WTC11 (cell line): Measurements from ENCODE around the gene HSDL2. TPM values are rescaled to one million over a fixed set of nuclear protein-coding genes. Genes with fewer than 3 reads are reported as not detected.

Source experiments
- ATAC-seq: fragments of 200-7000 bp; cut with Tn5 transposase; 2 replicates; pipeline ENCODE4 v1.10.0; 2021; ENCODE audit warnings: mild to moderate bottlenecking, moderate library complexity
- CTCF ChIA-PET: fragments of 300-600 bp; sonication (Branson Sonifier 250); formaldehyde crosslinking; loops from one replicate; lab custom pipeline; 2021; ENCODE audit warnings: antibody characterized with exemption; lab: Charles Lee
- POLR2A ChIA-PET: fragments of 350-600 bp; sonication (Branson Sonifier 250); formaldehyde crosslinking; loops from one replicate; lab custom pipeline; 2021; ENCODE audit warnings: antibody characterized with exemption; lab: Charles Lee
- DNase-seq: peaks from one replicate; pipeline ENCODE4 v3.0.0; 2021; ENCODE audit warnings: low spot score
- H3K27ac Mint-ChIP-seq: 2 replicates; pipeline ENCODE4 v1.8.0; 2021; ENCODE audit warnings: mixed read lengths
- H3K27me3 Mint-ChIP-seq: 2 replicates; pipeline ENCODE4 v1.8.0; 2021; ENCODE audit warnings: low read depth, mild to moderate bottlenecking, moderate library complexity, mixed read lengths
- H3K36me3 Mint-ChIP-seq: 2 replicates; pipeline ENCODE4 v1.8.0; 2021; ENCODE audit warnings: mixed read lengths
- H3K4me1 Mint-ChIP-seq: 2 replicates; pipeline ENCODE4 v1.8.0; 2022; ENCODE audit warnings: mixed read lengths
- H3K4me3 Mint-ChIP-seq: 2 replicates; pipeline ENCODE4 v1.8.0; 2021; ENCODE audit warnings: mild to moderate bottlenecking, moderate library complexity, mixed read lengths
- H3K9me3 Mint-ChIP-seq: 2 replicates; pipeline ENCODE4 v1.8.0; 2021; ENCODE audit warnings: mixed read lengths
- FOXP1 ChIP-seq: sonication (generic); formaldehyde crosslinking; IDR thresholded peaks from 2 replicates; pipeline ENCODE4 v1.8.0; 2022; ENCODE audit warnings: missing genetic modification reagents, mild to moderate bottlenecking, moderate library complexity, borderline replicate concordance
- GRHL2 ChIP-seq: fragments of 250-450 bp; sonication (Bioruptor Pico); IDR thresholded peaks from 2 replicates; pipeline ENCODE4 v1.8.0; 2022; ENCODE audit warnings: mild to moderate bottlenecking, moderate library complexity; ENCODE audit not compliant: insufficient replicate concordance, severe bottlenecking
- HMGXB4 ChIP-seq: sonication (generic); formaldehyde crosslinking; IDR thresholded peaks from 2 replicates; pipeline ENCODE4 v1.8.1; 2023; ENCODE audit warnings: mild to moderate bottlenecking, moderate library complexity, missing genetic modification reagents
- NFE2L1 ChIP-seq: sonication (generic); formaldehyde crosslinking; IDR thresholded peaks from 2 replicates; pipeline ENCODE4 v1.8.1; 2023; ENCODE audit warnings: missing genetic modification reagents
- NR1H2 ChIP-seq: sonication (generic); formaldehyde crosslinking; IDR thresholded peaks from 2 replicates; pipeline ENCODE4 v1.9.0; 2021; ENCODE audit warnings: mild to moderate bottlenecking, moderate library complexity, missing genetic modification reagents
- NR2C2 ChIP-seq: sonication (generic); formaldehyde crosslinking; IDR thresholded peaks from 2 replicates; pipeline ENCODE4 v1.8.0; 2022; ENCODE audit warnings: mild to moderate bottlenecking, missing genetic modification reagents
- OVOL2 ChIP-seq: fragments of 250-450 bp; sonication (Bioruptor Pico); IDR thresholded peaks from 2 replicates; pipeline ENCODE4 v1.9.0; 2021; ENCODE audit warnings: mild to moderate bottlenecking, borderline replicate concordance
- RELA ChIP-seq: sonication (generic); formaldehyde crosslinking; IDR thresholded peaks from 2 replicates; pipeline ENCODE4 v1.8.1; 2022; ENCODE audit warnings: missing genetic modification reagents, mild to moderate bottlenecking, borderline replicate concordance
- SP1 ChIP-seq: sonication (generic); formaldehyde crosslinking; conservative IDR thresholded peaks from 2 replicates; pipeline ENCODE4 v1.8.1; 2022; ENCODE audit warnings: missing genetic modification reagents
- STAT6 ChIP-seq: sonication (generic); formaldehyde crosslinking; conservative IDR thresholded peaks from 2 replicates; pipeline ENCODE4 v1.8.1; 2023; ENCODE audit warnings: mild to moderate bottlenecking, low read depth, missing genetic modification reagents, moderate library complexity
- TCF7 ChIP-seq: sonication (generic); formaldehyde crosslinking; IDR thresholded peaks from 2 replicates; pipeline ENCODE4 v1.8.0; 2022; ENCODE audit warnings: mild to moderate bottlenecking, low read depth, missing genetic modification reagents, moderate library complexity
- TP53 ChIP-seq: sonication (generic); formaldehyde crosslinking; IDR thresholded peaks from 2 replicates; pipeline ENCODE4 v1.8.1; 2023; ENCODE audit warnings: mild to moderate bottlenecking, missing genetic modification reagents
- USF2 ChIP-seq: sonication (generic); formaldehyde crosslinking; IDR thresholded peaks from 2 replicates; pipeline ENCODE4 v1.8.1; 2023; ENCODE audit warnings: mild to moderate bottlenecking, missing genetic modification reagents, moderate library complexity
- ZMAT4 ChIP-seq: fragments of 250-450 bp; sonication (Bioruptor Pico); IDR thresholded peaks from 2 replicates; pipeline ENCODE4 v1.9.0; 2021; ENCODE audit warnings: mild to moderate bottlenecking
- ZNF138 ChIP-seq: sonication (generic); formaldehyde crosslinking; conservative IDR thresholded peaks from 2 replicates; pipeline ENCODE4 v1.8.1; 2022; ENCODE audit warnings: mild to moderate bottlenecking, moderate library complexity, missing genetic modification reagents
- ZNF317 ChIP-seq: sonication (generic); formaldehyde crosslinking; IDR thresholded peaks from 2 replicates; pipeline ENCODE4 v1.8.1; 2023; ENCODE audit warnings: low read depth, mild to moderate bottlenecking, moderate library complexity, missing genetic modification reagents, borderline replicate concordance
- ZNF423 ChIP-seq: fragments of 250-450 bp; sonication (Bioruptor Pico); IDR thresholded peaks from 2 replicates; pipeline ENCODE4 v2.1.2; 2022; ENCODE audit warnings: mild to moderate bottlenecking, moderate library complexity
- total RNA-seq: library from RNA; stranded (reverse); gene quantifications from 3 replicates; pipeline ENCODE4 v1.2.3, GENCODE V29; 2021
- TF ChIP-seq, protein P1 (sequence below): fragments of 200-600 bp; IDR thresholded peaks from 2 replicates; pipeline ENCODE4 v1.8.0; 2022; ENCODE audit warnings: antibody characterized with exemption
- TF ChIP-seq, protein P2 (sequence below): sonication (generic); formaldehyde crosslinking; IDR thresholded peaks from 2 replicates; pipeline ENCODE4 v1.8.0; 2022; ENCODE audit warnings: mild to moderate bottlenecking, missing genetic modification reagents
- TF ChIP-seq, protein P3 (sequence below): fragments of 250-450 bp; sonication (Bioruptor Pico); conservative IDR thresholded peaks from 2 replicates; pipeline ENCODE4 v1.9.0; 2021; ENCODE audit warnings: mild to moderate bottlenecking
- TF ChIP-seq, protein P4 (sequence below): sonication (generic); formaldehyde crosslinking; IDR thresholded peaks from 2 replicates; pipeline ENCODE4 v1.8.0; 2022; ENCODE audit warnings: missing genetic modification reagents
- TF ChIP-seq, protein P5 (sequence below): sonication (generic); formaldehyde crosslinking; conservative IDR thresholded peaks from 2 replicates; pipeline ENCODE4 v1.8.1; 2022; ENCODE audit warnings: mild to moderate bottlenecking, missing genetic modification reagents

HSDL2 gene
- total RNA-seq, 1 experiment from 2014 or later: 13.8 TPM

DNA sequence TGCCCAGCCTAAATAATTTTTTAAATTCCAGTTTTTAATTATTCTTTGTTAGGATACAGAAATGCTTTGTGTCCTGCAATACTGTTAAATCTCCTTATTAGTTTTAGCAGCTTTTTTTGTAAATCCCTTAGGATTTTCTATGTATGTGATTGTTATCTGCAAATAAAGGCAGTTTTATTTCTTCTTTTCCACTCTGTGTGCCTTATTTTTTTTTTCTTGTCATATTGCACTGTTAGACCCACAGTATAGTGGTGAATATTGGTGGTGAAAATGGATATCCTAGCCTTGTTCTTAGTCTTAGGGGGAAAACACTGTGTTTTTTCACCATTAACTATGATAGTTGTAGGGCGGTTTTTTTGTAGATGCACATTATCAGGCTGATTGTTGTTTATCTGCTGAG, 95.4 kb downstream of the HSDL2 start:
- TF ChIP-seq RELA (no peak), ZNF317 (no peak), FOXP1 (CRISPR knock-in tag) (no peak), USF2 (CRISPR knock-in tag) (no peak), NR1H2 (no peak), ZNF423 (CRISPR knock-in tag) (no peak), TP53 (CRISPR knock-in tag) (no peak), OVOL2 (CRISPR knock-in tag) (no peak), GRHL2 (no peak), HMGXB4 (no peak)
- TF ChIP-seq, protein P1, sequence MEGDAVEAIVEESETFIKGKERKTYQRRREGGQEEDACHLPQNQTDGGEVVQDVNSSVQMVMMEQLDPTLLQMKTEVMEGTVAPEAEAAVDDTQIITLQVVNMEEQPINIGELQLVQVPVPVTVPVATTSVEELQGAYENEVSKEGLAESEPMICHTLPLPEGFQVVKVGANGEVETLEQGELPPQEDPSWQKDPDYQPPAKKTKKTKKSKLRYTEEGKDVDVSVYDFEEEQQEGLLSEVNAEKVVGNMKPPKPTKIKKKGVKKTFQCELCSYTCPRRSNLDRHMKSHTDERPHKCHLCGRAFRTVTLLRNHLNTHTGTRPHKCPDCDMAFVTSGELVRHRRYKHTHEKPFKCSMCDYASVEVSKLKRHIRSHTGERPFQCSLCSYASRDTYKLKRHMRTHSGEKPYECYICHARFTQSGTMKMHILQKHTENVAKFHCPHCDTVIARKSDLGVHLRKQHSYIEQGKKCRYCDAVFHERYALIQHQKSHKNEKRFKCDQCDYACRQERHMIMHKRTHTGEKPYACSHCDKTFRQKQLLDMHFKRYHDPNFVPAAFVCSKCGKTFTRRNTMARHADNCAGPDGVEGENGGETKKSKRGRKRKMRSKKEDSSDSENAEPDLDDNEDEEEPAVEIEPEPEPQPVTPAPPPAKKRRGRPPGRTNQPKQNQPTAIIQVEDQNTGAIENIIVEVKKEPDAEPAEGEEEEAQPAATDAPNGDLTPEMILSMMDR: no peak
- TF ChIP-seq, protein P2, sequence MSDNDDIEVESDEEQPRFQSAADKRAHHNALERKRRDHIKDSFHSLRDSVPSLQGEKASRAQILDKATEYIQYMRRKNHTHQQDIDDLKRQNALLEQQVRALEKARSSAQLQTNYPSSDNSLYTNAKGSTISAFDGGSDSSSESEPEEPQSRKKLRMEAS (CRISPR knock-in tag): no peak
- TF ChIP-seq, protein P3, sequence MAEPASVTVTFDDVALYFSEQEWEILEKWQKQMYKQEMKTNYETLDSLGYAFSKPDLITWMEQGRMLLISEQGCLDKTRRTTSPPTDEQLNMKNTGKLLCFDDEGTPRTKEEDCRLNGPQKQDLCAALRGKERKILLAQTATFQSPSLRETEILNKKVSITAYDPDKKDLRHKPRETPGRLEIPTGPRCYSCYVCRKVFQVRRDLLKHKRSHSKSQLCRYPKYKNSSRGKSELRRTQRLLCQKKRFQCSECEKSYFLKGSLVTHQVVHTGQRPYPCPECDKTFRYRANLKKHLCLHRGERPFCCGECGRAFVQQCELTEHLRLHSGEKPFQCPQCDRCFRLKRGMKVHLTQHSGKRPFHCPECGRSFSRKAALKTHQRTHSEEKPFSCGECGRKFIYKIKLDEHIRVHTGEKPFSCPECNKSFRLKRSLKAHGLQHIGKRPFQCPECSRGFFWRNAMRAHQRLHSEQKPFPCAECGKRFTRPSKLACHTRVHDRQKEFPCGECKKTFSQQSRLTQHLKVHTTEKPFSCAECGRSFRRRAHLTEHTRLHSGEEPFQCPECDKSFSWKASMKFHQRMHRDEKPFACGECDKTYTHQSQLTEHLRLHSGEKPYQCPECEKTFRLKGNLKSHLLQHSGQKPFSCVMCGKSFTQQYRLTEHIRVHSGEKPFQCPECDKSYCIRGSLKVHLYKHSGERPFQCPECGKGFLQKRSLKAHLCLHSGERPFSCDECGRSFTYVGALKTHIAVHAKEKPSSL (CRISPR knock-in tag): no peak
- TF ChIP-seq, protein P4, sequence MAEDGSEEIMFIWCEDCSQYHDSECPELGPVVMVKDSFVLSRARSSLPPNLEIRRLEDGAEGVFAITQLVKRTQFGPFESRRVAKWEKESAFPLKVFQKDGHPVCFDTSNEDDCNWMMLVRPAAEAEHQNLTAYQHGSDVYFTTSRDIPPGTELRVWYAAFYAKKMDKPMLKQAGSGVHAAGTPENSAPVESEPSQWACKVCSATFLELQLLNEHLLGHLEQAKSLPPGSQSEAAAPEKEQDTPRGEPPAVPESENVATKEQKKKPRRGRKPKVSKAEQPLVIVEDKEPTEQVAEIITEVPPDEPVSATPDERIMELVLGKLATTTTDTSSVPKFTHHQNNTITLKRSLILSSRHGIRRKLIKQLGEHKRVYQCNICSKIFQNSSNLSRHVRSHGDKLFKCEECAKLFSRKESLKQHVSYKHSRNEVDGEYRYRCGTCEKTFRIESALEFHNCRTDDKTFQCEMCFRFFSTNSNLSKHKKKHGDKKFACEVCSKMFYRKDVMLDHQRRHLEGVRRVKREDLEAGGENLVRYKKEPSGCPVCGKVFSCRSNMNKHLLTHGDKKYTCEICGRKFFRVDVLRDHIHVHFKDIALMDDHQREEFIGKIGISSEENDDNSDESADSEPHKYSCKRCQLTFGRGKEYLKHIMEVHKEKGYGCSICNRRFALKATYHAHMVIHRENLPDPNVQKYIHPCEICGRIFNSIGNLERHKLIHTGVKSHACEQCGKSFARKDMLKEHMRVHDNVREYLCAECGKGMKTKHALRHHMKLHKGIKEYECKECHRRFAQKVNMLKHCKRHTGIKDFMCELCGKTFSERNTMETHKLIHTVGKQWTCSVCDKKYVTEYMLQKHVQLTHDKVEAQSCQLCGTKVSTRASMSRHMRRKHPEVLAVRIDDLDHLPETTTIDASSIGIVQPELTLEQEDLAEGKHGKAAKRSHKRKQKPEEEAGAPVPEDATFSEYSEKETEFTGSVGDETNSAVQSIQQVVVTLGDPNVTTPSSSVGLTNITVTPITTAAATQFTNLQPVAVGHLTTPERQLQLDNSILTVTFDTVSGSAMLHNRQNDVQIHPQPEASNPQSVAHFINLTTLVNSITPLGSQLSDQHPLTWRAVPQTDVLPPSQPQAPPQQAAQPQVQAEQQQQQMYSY: no peak
- H3K9me3 Mint-ChIP-seq: peaks cover 23% of the 10 kb centered on the region
- peaks cover 19% of the 10 kb centered on the region for H3K4me1 Mint-ChIP-seq
- ATAC-seq (no peak), DNase-seq (no peak)
- H3K27me3 Mint-ChIP-seq: no peaks in the 10 kb centered on the region
- no peak overlapping the region for H3K27ac Mint-ChIP-seq
- H3K36me3 Mint-ChIP-seq: peaks cover 27% of the 10 kb centered on the region
- ChIA-PET CTCF (no interaction called here), POLR2A (no interaction called here)
- no peak overlapping the region for H3K4me3 Mint-ChIP-seq

- peak overlapping the region; percentile 36; the same call in 1 of the 2 replicates for H3K27ac Mint-ChIP-seq
- CTCF ChIA-PET: interaction anchor here (1.7 kb wide), 1 partner anchor 10 kb away, joined by 3 read pairs; no protein-coding TSS in a partner anchor
- DNase-seq (no peak), ATAC-seq (no peak)
- POLR2A ChIA-PET: interaction anchor here (0.6 to 1.0 kb wide), 2 partner anchors 9 to 132 kb away, joined by 3 to 4 read pairs; partner anchors contain the start of gene KIAA1958
- H3K4me1 Mint-ChIP-seq: peaks cover 13% of the 10 kb centered on the region
- peaks cover 27% of the 10 kb centered on the region for H3K36me3 Mint-ChIP-seq
- no peaks in the 10 kb centered on the region for H3K27me3 Mint-ChIP-seq
- H3K9me3 Mint-ChIP-seq: peaks cover 23% of the 10 kb centered on the region
- H3K4me3 Mint-ChIP-seq: no peak overlapping the region
- TF ChIP-seq ZMAT4 (CRISPR knock-in tag) (no peak), FOXP1 (CRISPR knock-in tag) (no peak), STAT6 (CRISPR knock-in tag) (no peak), GRHL2 (no peak), SP1 (CRISPR knock-in tag) (no peak), NR2C2 (CRISPR knock-in tag) (no peak), ZNF138 (CRISPR knock-in tag) (no peak), TCF7 (CRISPR knock-in tag) (no peak), NFE2L1 (CRISPR knock-in tag) (no peak)
- TF ChIP-seq, protein P5, sequence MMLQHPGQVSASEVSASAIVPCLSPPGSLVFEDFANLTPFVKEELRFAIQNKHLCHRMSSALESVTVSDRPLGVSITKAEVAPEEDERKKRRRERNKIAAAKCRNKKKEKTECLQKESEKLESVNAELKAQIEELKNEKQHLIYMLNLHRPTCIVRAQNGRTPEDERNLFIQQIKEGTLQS (CRISPR knock-in tag): no peak
These were observed 97.4 kb downstream of the HSDL2 start for GRCh38 chr9:112477330-112477729.
